OCI-LY7 (cell line): ENCODE results near the gene CPNE7.

Experiments
- CTCF ChIP-seq: fragments of 200-600 bp; sonication (generic); conservative IDR thresholded peaks from 2 replicates; pipeline ENCODE4 v1.5.1; 2014; ENCODE audit warnings: mild to moderate bottlenecking, antibody characterized with exemption, low read length, moderate library complexity, mixed read lengths
- EZH2phosphoT487 ChIP-seq: fragments of 200-600 bp; sonication (generic); IDR thresholded peaks from 2 replicates; pipeline ENCODE4 v1.6.1; 2018; ENCODE audit warnings: low read depth, borderline replicate concordance, mild to moderate bottlenecking, mixed run types, antibody characterized with exemption, low read length, moderate library complexity, mixed read lengths

- TF ChIP-seq CTCF (no peak), EZH2phosphoT487 (no peak)
Observed at GRCh38 chr16:89600427-89600826, 24.9 kb downstream of the CPNE7 start.
